Hypothalamus (tissue), 51 donors: ENCODE data around the gene PPP1R10.

ENCODE experiments used
- DNase-seq, 51 donors: peaks; one replicate each; lab custom pipeline; 2025; lab: John Stamatoyannopoulos, UW

The PPP1R10 gene

GRCh38 chr6:30562470-30563425 lies 54.3 kb downstream of the PPP1R10 start:
- DNase-seq = no peak

DNA sequence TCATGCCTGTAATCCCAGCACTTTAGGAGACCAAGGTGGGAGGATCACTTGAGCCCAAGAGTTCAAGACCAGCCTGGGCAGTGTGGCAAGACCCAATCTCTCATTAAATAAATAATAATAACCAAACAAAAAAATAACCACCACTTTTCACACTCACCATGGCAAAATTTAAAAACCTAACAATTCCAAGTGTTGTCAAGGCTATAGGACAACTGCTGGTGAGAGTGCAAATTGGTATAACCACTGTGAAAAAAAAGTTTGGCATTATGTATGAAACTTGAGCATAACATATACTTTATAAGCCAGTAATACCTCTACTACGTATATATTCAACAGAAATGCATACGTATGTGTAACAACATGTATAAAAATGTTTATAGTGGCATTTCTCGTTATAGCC lies 56.1 kb downstream of the PPP1R10 start:
- no peak for DNase-seq

GRCh38 chr6:30557683-30557981 lies 59.4 kb downstream of the PPP1R10 start:
- no peak for DNase-seq

GRCh38 chr6:30556906-30557682 lies 59.9 kb downstream of the PPP1R10 start, which contains the start of gene PRR3:
Gene PRR3 (plus strand): TSS chr6:30557295. CDS start chr6:30557345, 50 bp downstream.
- DNase-seq = peak; percentile 49 to 98 (median 91)

DNA sequence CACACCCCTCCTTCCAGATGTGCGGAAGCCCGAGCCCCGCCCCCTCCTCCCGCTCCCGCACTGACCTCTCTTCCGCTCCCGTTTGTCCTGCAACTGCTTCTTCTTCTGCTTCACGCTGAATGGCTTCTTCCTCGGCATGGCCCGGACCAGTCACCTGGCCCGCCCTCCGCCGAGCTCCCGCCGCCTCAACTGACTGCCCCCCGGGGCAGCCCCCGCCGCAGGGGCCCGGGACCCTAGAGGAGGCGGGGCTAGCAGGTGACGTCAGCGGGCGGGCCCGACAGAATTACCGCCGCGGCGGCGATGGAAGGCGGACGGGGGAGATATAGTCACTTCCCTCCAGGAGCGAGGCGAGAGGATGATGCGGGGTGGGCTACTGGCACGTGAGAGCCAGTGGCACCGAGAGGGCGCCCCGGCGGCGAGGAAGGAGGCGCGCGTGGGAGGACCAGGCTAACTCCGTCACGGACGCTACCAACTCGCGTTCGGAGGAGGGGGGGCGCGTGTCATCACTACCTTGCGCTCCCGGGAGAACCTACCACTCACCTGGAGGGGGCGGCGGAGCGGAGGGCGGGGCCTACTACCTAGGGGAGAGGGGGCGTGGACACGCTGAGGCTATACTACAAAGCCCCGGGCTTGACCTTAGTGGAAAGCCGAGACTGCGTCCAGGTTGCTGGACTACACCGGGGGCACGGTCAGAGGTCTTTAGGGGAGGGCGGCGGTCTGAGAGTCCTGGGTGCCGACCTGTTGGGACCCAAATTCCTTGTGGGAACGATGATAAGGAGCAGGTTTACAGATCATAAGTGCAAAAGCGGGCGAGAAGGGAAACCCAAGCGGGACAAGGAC lies 60.8 kb downstream of the PPP1R10 start, which contains the start of gene GNL1:
Gene GNL1, minus strand, starts transcription at position 424 of the 840 bp plus-strand sequence. Its CDS starts 286 bp downstream, at position 138.
- peak; percentile 52 to 98 (median 85) for DNase-seq

DNA sequence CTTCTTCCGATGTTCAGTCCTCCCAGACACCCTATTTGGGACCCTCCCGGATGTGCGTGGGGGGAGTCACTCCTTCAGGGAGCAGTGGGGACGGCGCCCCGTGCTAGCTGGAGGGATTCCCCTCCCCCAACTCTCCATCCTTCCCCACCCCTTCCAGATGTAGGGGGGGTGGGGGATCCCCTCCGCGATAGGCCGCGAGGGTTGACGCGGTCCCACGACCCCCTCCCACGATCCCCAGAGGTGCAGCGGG lies 61.3 kb downstream of the PPP1R10 start:
- DNase-seq = peak in 8 of 51 donors; percentile 40 to 68 (median 56)

DNA sequence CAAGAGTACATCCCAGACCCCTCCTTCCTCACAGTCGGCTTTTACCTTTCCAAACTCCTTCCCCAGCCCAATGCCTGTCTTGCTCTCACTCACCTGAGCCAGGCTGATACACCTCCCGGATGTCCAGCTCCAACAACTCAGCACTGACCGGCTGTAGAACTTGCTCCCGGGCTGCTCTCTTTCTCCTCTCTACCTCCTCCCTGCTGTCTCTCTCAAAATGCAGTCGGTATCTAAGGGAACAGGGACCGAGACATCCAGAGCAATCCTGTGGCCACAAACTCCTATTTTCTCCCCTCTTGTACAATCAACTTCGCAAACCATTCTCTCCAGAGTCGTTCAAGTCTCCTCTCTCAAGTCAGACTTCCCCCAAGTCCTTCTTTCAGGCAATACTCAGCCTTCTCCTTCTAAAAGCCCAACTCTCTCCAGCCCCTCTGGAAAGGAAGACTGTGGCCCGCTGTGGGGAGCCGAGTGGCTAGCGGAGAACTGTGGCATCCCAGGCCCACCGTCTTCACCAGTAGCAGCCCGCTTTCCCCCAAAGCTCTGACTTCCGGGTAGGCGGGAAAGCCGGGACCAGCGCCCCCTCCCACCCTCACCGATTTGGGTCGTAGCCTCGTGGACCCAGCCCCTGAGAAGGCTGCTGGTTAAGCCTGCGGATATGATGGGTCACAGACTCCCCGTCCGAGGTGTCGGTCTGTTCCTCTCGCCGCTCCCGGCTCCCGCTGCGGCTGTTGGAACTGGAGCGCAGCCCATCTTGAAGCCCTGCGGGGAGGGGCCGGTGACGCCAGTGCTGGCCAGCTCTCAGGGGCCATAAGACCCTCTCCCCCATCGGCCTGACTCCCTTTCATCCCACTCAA lies 61.9 kb downstream of the PPP1R10 start:
- peak in 36 of 51 donors; percentile 15 to 72 (median 52) for DNase-seq

GRCh38 chr6:30554404-30554803 lies 62.6 kb downstream of the PPP1R10 start:
- DNase-seq = no peak
